ENCODE measurements around the gene GMPPA. TPM values are rescaled to one million over a fixed set of nuclear protein-coding genes. Genes with fewer than 3 reads are reported as not detected.

The GMPPA gene
- total and polyA plus RNA-seq, 8 donors: 16.5 to 185 (median 32.5) TPM

GRCh38 chr2:219510512-219511135 lies 11.9 kb downstream of the GMPPA start:
- Histone ChIP-seq H3K27ac (no peak overlapping the region), H3K4me1 (peaks cover 14 to 49% (median 37%) of the 10 kb centered on the region in 4 donors), H3K27me3 (peaks cover 0 to 80% (median 71%) of the 10 kb centered on the region in 3 donors), H3K36me3 (peaks cover 15 to 22% (median 19%) of the 10 kb centered on the region in 4 donors), H3K4me3 (peak overlapping the region in 1 of 4 donors; percentile 40), H3K9me3 (no peaks in the 10 kb centered on the region)
- DNase-seq: no peak
- TF ChIP-seq CTCF (IDR thresholded peaks at IDR 0.05): no peak
- TF ChIP-seq EP300 (IDR thresholded peaks at IDR 0.05): no peak
- no peak for TF ChIP-seq POLR2AphosphoS5 (IDR thresholded peaks at IDR 0.05)
- no peak for TF ChIP-seq POLR2A (IDR thresholded peaks at IDR 0.05)
- WGBS, 5 donors: 19 to 29% (median 20%) methylated on average over 17 to 22 of the region's 22 CpGs
- intact Hi-C loops (cut with DNase I; ENCODE audit: low total_unique reads): no loop called here

- no peaks in the 10 kb centered on the region for H3K9me3 ChIP-seq
- H3K27me3 ChIP-seq: peaks cover 0 to 91% (median 81%) of the 10 kb centered on the region in 3 donors
- intact Hi-C loops (cut with DNase I; ENCODE audit: low total_unique reads): no loop called here
- WGBS, 5 donors: 24 to 36% (median 30%) methylated on average over 13 to 15 of the region's 15 CpGs
- no peak overlapping the region for H3K27ac ChIP-seq
- peaks cover 4 to 11% (median 8%) of the 10 kb centered on the region in 4 donors for H3K36me3 ChIP-seq
- peak in 1 of 2 donors; percentile 47 for DNase-seq
- peaks cover 14 to 49% (median 37%) of the 10 kb centered on the region in 4 donors for H3K4me1 ChIP-seq
- H3K4me3 ChIP-seq: no peak overlapping the region
- TF ChIP-seq POLR2A (IDR thresholded peaks at IDR 0.05): no peak
- TF ChIP-seq EP300 (IDR thresholded peaks at IDR 0.05): no peak
- TF ChIP-seq POLR2AphosphoS5 (IDR thresholded peaks at IDR 0.05): no peak
- no peak for TF ChIP-seq CTCF (IDR thresholded peaks at IDR 0.05)
Measured at GRCh38 chr2:219511547-219512325, 13.0 kb downstream of the GMPPA start.

GRCh38 chr2:219512524-219513216 lies 14.0 kb downstream of the GMPPA start:
- H3K36me3 ChIP-seq: peaks cover 0 to 2% (median 0%) of the 10 kb centered on the region in 4 donors
- no peak overlapping the region for H3K4me3 ChIP-seq
- TF ChIP-seq POLR2AphosphoS5 (IDR thresholded peaks at IDR 0.05) (no peak), POLR2A (IDR thresholded peaks at IDR 0.05) (no peak), CTCF (IDR thresholded peaks at IDR 0.05) (no peak), EP300 (IDR thresholded peaks at IDR 0.05) (no peak)
- H3K27ac ChIP-seq: no peak overlapping the region
- 13 to 21% (median 13%) methylated on average over 11 to 16 of the region's 16 CpGs for WGBS, 5 donors
- peaks cover 0 to 100% (median 85%) of the 10 kb centered on the region in 3 donors for H3K27me3 ChIP-seq
- no peaks in the 10 kb centered on the region for H3K9me3 ChIP-seq
- intact Hi-C loops (cut with DNase I; ENCODE audit: low total_unique reads): no loop called here
- H3K4me1 ChIP-seq: peaks cover 14 to 49% (median 37%) of the 10 kb centered on the region in 4 donors
- peak in 1 of 2 donors; percentile 54 for DNase-seq

- no peak overlapping the region for H3K27ac ChIP-seq
- WGBS, 5 donors: 11 to 18% (median 13%) methylated on average over 4 of the region's 4 CpGs
- no peak overlapping the region for H3K4me3 ChIP-seq
- peaks cover 0 to 98% (median 81%) of the 10 kb centered on the region in 3 donors for H3K27me3 ChIP-seq
- H3K4me1 ChIP-seq: peaks cover 14 to 38% (median 31%) of the 10 kb centered on the region in 4 donors
- no peak for TF ChIP-seq POLR2AphosphoS5 (IDR thresholded peaks at IDR 0.05)
- no peak for TF ChIP-seq EP300 (IDR thresholded peaks at IDR 0.05)
- no peak for TF ChIP-seq CTCF (IDR thresholded peaks at IDR 0.05)
- TF ChIP-seq POLR2A (IDR thresholded peaks at IDR 0.05): no peak
- H3K36me3 ChIP-seq: no peaks in the 10 kb centered on the region
- no peaks in the 10 kb centered on the region for H3K9me3 ChIP-seq
- DNase-seq: no peak
- intact Hi-C loops (cut with DNase I; ENCODE audit: low total_unique reads): no loop called here
Measured at GRCh38 chr2:219513787-219514186, 15.1 kb downstream of the GMPPA start.

All from stomach (tissue), 9 donors.